ENCODE data around the gene GDF7.

DNA sequence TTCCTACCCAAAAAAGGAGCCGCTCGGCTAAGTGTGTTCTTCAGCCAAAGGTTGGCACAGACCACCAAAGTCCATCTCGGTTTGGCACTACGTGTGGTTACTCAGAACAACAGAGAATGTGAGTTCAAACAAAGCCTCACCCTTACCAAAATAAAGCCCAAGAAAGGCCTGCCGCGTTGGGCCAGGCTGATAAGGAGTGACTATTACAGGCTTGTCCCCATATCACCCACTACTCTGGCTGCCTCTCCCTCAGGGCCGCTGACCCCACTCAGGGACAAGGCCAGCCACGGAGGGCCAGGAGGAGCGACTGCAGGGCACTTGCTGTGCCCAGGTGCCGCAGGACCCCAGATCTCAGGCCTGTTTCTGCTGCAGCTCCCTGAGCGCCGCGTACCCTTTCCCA lies 29.8 kb upstream of the GDF7 start:
- no peak for TF ChIP-seq POLR2A (IDR thresholded peaks at IDR 0.05)
- TF ChIP-seq, protein P1, sequence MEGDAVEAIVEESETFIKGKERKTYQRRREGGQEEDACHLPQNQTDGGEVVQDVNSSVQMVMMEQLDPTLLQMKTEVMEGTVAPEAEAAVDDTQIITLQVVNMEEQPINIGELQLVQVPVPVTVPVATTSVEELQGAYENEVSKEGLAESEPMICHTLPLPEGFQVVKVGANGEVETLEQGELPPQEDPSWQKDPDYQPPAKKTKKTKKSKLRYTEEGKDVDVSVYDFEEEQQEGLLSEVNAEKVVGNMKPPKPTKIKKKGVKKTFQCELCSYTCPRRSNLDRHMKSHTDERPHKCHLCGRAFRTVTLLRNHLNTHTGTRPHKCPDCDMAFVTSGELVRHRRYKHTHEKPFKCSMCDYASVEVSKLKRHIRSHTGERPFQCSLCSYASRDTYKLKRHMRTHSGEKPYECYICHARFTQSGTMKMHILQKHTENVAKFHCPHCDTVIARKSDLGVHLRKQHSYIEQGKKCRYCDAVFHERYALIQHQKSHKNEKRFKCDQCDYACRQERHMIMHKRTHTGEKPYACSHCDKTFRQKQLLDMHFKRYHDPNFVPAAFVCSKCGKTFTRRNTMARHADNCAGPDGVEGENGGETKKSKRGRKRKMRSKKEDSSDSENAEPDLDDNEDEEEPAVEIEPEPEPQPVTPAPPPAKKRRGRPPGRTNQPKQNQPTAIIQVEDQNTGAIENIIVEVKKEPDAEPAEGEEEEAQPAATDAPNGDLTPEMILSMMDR (IDR thresholded peaks at IDR 0.05): no peak
